ENCODE results near the gene PLXNA2. TPM values are rescaled to one million over a fixed set of nuclear protein-coding genes. Genes with fewer than 3 reads are reported as not detected.

PLXNA2 gene
- total and polyA plus RNA-seq, 2 of the 8 experiments (the other 6 are each of a cell fraction or from before 2014, with no cell fraction given): 0.33 to 1.5 TPM

GRCh38 chr1:208068407-208068806 lies 175.8 kb downstream of the PLXNA2 start (continued):
- TF ChIP-seq CHD7 (IDR thresholded peaks at IDR 0.05; ENCODE audit: insufficient replicate concordance, low read length) (no peak), EGR1 (IDR thresholded peaks at IDR 0.05; ENCODE audit: borderline replicate concordance, low read depth, low read length) (no peak), MAX (IDR thresholded peaks at IDR 0.05) (no peak), BACH1 (IDR thresholded peaks at IDR 0.05; ENCODE audit: low read length) (no peak), CTCF (IDR thresholded peaks at IDR 0.05; ENCODE audit: control extremely low read depth in 1 of 3, insufficient read depth in 1 of 3, low read depth in 1 of 3, low read length in 3 of 3) (no peak), JUND (IDR thresholded peaks at IDR 0.05; ENCODE audit: low read length) (no peak), HDAC2 (IDR thresholded peaks at IDR 0.05; ENCODE audit: borderline replicate concordance in 1 of 2, low read depth in 2 of 2, low read length in 2 of 2) (no peak), TAF1 (IDR thresholded peaks at IDR 0.05; ENCODE audit: low read depth, low read length) (no peak)
